HCT116 (cell line): ENCODE measurements around the gene EBLN2. TPM values are rescaled to one million over a fixed set of nuclear protein-coding genes. Genes with fewer than 3 reads are reported as not detected.

Experiments
- ATAC-seq: fragments of 200-7000 bp; cut with Tn5 transposase; 2 replicates; pipeline ENCODE4 v1.9.1; 2020; ENCODE audit warnings: mild to moderate bottlenecking, moderate library complexity
- BruUV-seq: library from RNA; stranded (reverse); fragments of 400-500 nt; replicated peaks from 2 replicates; lab custom pipeline; 2021; lab: Mats Ljungman, UMichigan
- CTCF ChIA-PET: fragments of 300-600 bp; sonication (Branson Sonifier 250); formaldehyde crosslinking; loops from one replicate; lab custom pipeline; 2021; ENCODE audit warnings: antibody characterized with exemption; lab: Charles Lee
- POLR2A ChIA-PET: fragments of 300-600, 350-600 bp; sonication (Branson Sonifier 250); formaldehyde crosslinking; loops from one replicate; lab custom pipeline; 2021; ENCODE audit warnings: antibody characterized with exemption; lab: Charles Lee
- RAD21 ChIA-PET, 2 experiments: fragments of 300-600 bp; sonication (Branson Sonifier 250); formaldehyde crosslinking; loops; one replicate each; lab custom pipeline; 2023; ENCODE audit warnings: low total read pairs in 2 of 2; ENCODE audit not compliant: uncharacterized antibody in 2 of 2, unreplicated experiment in 2 of 2, low non-redundant PET in 1 of 2; lab: Charles Lee
- DNase-seq: peaks from one replicate; pipeline ENCODE4 v3.0.0-alpha.2; 2010; ENCODE audit warnings: low read depth, low spot score
- H2AFZ ChIP-seq: fragments of 200-600 bp; shearing (Covaris generic), sonication (generic); 2 replicates; pipeline ENCODE4 v1.6.1; 2017; ENCODE audit warnings: low read depth, mixed run types, mixed read lengths, antibody characterized with exemption, low read length; ENCODE audit not compliant: poor library complexity, severe bottlenecking
- H3K27ac ChIP-seq: 2 replicates; pipeline ENCODE4 v1.5.1; 2012; ENCODE audit warnings: low read depth, low read length
- H3K27me3 ChIP-seq: fragments of 200-600 bp; sonication (generic); 2 replicates; pipeline ENCODE4 v1.6.1; 2016; ENCODE audit warnings: mixed run types, low read length, mixed read lengths; ENCODE audit not compliant: insufficient read depth
- H3K36me3 ChIP-seq, 2 experiments: fragments of 200-500 bp in 1 of 2; fragments of 200-600 bp in 1 of 2; sonication (Bioruptor generic) in 1 of 2; sonication (generic) in 1 of 2; 2 replicates each; pipeline versions ENCODE4 v1.5.1 to v1.6.1; 2014 to 2016; ENCODE audit warnings: low read length in 2 of 2, inconsistent platforms in 1 of 2, mixed read lengths in 1 of 2, mixed run types in 1 of 2; ENCODE audit not compliant: insufficient read depth in 2 of 2, control insufficient read depth in 1 of 2
- H3K4me1 ChIP-seq, 2 experiments: fragments of 200-600 bp in 1 of 2; sonication (generic) in 1 of 2; 2 replicates each; pipeline versions ENCODE4 v1.5.1 to v1.6.1; 2012 to 2017; ENCODE audit warnings: low read length in 2 of 2, inconsistent platforms in 1 of 2, mild to moderate bottlenecking in 1 of 2, mixed read lengths in 1 of 2, mixed run types in 1 of 2, moderate library complexity in 1 of 2; ENCODE audit not compliant: insufficient read depth in 2 of 2, control insufficient read depth in 1 of 2
- H3K4me2 ChIP-seq: fragments of 200-600 bp; sonication (generic); 2 replicates; pipeline ENCODE4 v1.6.1; 2017; ENCODE audit warnings: mixed run types, low read length, mixed read lengths
- H3K4me3 ChIP-seq, 2 experiments: fragments of 200-600 bp in 1 of 2; sonication (generic) in 1 of 2; replicated peaks in 1 of 2; 2 replicates each; pipeline ENCODE4 v1.5.1; 2011 to 2016; ENCODE audit warnings: low read length in 2 of 2, control low read depth in 1 of 2, low read depth in 1 of 2, mild to moderate bottlenecking in 1 of 2, mixed read lengths in 1 of 2, mixed run types in 1 of 2
- H3K79me2 ChIP-seq: fragments of 200-600 bp; sonication (generic); 2 replicates; pipeline ENCODE4 v1.6.1; 2017; ENCODE audit warnings: mild to moderate bottlenecking, mixed run types, low read length, moderate library complexity, mixed read lengths; ENCODE audit not compliant: insufficient read depth
- H3K9ac ChIP-seq: fragments of 200-600 bp; sonication (generic); 2 replicates; pipeline ENCODE4 v1.6.1; 2016; ENCODE audit warnings: low read length, mixed read lengths
- H3K9me2 ChIP-seq: fragments of 200-600 bp; sonication (generic), shearing (Covaris generic); 2 replicates; pipeline ENCODE4 v1.6.1; 2017; ENCODE audit warnings: mixed run types, mild to moderate bottlenecking, moderate library complexity; ENCODE audit not compliant: insufficient read depth
- H3K9me3 ChIP-seq, 2 experiments: fragments of 200-500 bp in 1 of 2; fragments of 200-600 bp in 1 of 2; sonication (Bioruptor generic) in 1 of 2; sonication (generic) in 1 of 2; 2 replicates each; pipeline ENCODE4 v1.6.1; 2014 to 2017; ENCODE audit warnings: low read length in 2 of 2, mixed read lengths in 2 of 2, inconsistent platforms in 1 of 2, low read depth in 1 of 2, mild to moderate bottlenecking in 1 of 2, mixed run types in 1 of 2, moderate library complexity in 1 of 2; ENCODE audit not compliant: control insufficient read depth in 1 of 2, insufficient read depth in 1 of 2
- H4K20me1 ChIP-seq: fragments of 200-600 bp; sonication (generic), shearing (Covaris generic); 2 replicates; pipeline ENCODE4 v1.6.1; 2017; ENCODE audit warnings: mixed run types, mild to moderate bottlenecking, moderate library complexity; ENCODE audit not compliant: insufficient read depth
- CBX3 ChIP-seq: IDR thresholded peaks from 2 replicates; pipeline ENCODE4 v1.6.1; 2012; ENCODE audit warnings: low read depth
- EGR1 ChIP-seq: IDR thresholded peaks from 2 replicates; pipeline ENCODE4 v1.6.1; 2012; ENCODE audit warnings: low read depth
- FOSL1 ChIP-seq: IDR thresholded peaks from 2 replicates; pipeline ENCODE4 v1.6.1; 2012; ENCODE audit warnings: low read depth
- POLR2A ChIP-seq: IDR thresholded peaks from 2 replicates; pipeline ENCODE4 v1.7.0; 2011; ENCODE audit warnings: borderline replicate concordance; ENCODE audit not compliant: insufficient read depth, insufficient read length; ENCODE audit errors: extremely low read depth
- SP1 ChIP-seq: IDR thresholded peaks from 2 replicates; pipeline ENCODE4 v1.6.1; 2012; ENCODE audit warnings: low read depth
- SRF ChIP-seq: IDR thresholded peaks from 2 replicates; pipeline ENCODE4 v1.6.1; 2012; ENCODE audit warnings: low read depth
- TCF7L2 ChIP-seq: IDR thresholded peaks from 2 replicates; pipeline ENCODE4 v1.7.0; 2011; ENCODE audit warnings: borderline replicate concordance, inconsistent platforms; ENCODE audit not compliant: insufficient read depth, insufficient read length; ENCODE audit errors: extremely low read depth
- YY1 ChIP-seq: IDR thresholded peaks from 2 replicates; pipeline ENCODE4 v1.6.1; 2011; ENCODE audit warnings: low read length, low read depth, moderate library complexity, mild to moderate bottlenecking; ENCODE audit not compliant: insufficient replicate concordance; ENCODE audit errors: extremely low read depth
- intact Hi-C: fragments of 100-400 bp; cut with micrococcal nuclease; formaldehyde crosslinking; loops from 2 replicates; pipeline ENCODE4 v1.10.0; 2022
- total RNA-seq: library from RNA; stranded (reverse); gene quantifications from one replicate; pipeline ENCODE4 v1.2.1, GENCODE V29; 2021; ENCODE audit not compliant: unreplicated experiment
- TF ChIP-seq, protein P1 (sequence below): IDR thresholded peaks from 2 replicates; pipeline ENCODE4 v1.6.1; 2011; ENCODE audit warnings: mild to moderate bottlenecking, low read length, moderate library complexity; ENCODE audit not compliant: insufficient replicate concordance; ENCODE audit errors: extremely low read depth
- TF ChIP-seq, protein P2 (sequence below): IDR thresholded peaks from 2 replicates; pipeline ENCODE4 v1.6.1; 2012; ENCODE audit warnings: low read depth
- TF ChIP-seq, protein P3 (sequence below), 3 experiments: fragments of 200-600 bp in 1 of 3; sonication (generic) in 1 of 3; IDR thresholded peaks in 2 of 3; conservative IDR thresholded peaks in 1 of 3; 2 replicates each; pipeline ENCODE4 v1.5.1; 2012 to 2017; ENCODE audit warnings: low read depth in 2 of 3, low read length in 2 of 3, antibody characterized with exemption in 1 of 3, borderline replicate concordance in 1 of 3, control low read depth in 1 of 3, mild to moderate bottlenecking in 1 of 3, mixed read lengths in 1 of 3, mixed run types in 1 of 3, moderate library complexity in 1 of 3; ENCODE audit not compliant: insufficient read depth in 1 of 3

Gene EBLN2
- total RNA-seq, 1 experiment from 2014 or later, result 5.1 TPM

DNA sequence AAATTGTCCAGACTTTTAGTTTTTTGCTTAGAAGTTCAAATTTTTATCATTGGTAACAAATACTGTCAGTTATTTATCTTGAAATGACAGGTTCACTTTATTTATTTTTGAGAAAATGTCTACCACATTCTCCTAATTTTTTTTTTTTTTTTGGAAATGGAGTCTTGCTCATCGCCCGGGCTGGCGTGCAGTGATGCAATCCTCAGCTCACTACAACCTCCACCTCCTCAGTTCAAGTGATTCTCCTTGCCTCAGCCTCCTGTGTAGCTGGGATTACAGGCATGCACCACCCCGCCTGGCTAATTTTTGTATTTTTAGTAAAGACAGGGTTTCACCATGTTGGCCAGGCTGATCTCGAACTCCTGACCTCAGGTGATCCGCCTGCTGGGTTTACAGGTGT lies 16.1 kb upstream of the EBLN2 start:
- Histone ChIP-seq H3K4me3 (no peak overlapping the region), H3K27me3 (no peaks in the 10 kb centered on the region), H3K4me1 (no peaks in the 10 kb centered on the region; a peak in 1 of 4 replicates), H3K79me2 (peaks cover 100% of the 10 kb centered on the region), H3K9ac (no peak overlapping the region), H4K20me1 (peaks cover 51% of the 10 kb centered on the region), H2AFZ (no peak overlapping the region), H3K36me3 (no peaks in the 10 kb centered on the region), H3K9me3 (no peaks in the 10 kb centered on the region), H3K4me2 (no peak overlapping the region), H3K27ac (no peak overlapping the region), H3K9me2 (no peaks in the 10 kb centered on the region)
- RAD21 ChIA-PET, result no interaction called here
- CTCF ChIA-PET, result interaction anchor here (1.3 kb wide), 1 partner anchor 11 kb away, joined by 5 read pairs; no protein-coding TSS in a partner anchor
- DNase-seq, result no peak
- BruUV-seq, result no TSS peak
- TF ChIP-seq YY1 (no peak), FOSL1 (no peak), SRF (no peak)
- TF ChIP-seq, protein P1, sequence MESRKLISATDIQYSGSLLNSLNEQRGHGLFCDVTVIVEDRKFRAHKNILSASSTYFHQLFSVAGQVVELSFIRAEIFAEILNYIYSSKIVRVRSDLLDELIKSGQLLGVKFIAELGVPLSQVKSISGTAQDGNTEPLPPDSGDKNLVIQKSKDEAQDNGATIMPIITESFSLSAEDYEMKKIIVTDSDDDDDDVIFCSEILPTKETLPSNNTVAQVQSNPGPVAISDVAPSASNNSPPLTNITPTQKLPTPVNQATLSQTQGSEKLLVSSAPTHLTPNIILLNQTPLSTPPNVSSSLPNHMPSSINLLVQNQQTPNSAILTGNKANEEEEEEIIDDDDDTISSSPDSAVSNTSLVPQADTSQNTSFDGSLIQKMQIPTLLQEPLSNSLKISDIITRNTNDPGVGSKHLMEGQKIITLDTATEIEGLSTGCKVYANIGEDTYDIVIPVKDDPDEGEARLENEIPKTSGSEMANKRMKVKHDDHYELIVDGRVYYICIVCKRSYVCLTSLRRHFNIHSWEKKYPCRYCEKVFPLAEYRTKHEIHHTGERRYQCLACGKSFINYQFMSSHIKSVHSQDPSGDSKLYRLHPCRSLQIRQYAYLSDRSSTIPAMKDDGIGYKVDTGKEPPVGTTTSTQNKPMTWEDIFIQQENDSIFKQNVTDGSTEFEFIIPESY, result no peak
- ATAC-seq, result no peak
- POLR2A ChIA-PET, result no interaction called here
- intact Hi-C loops, result no loop called here

DNA sequence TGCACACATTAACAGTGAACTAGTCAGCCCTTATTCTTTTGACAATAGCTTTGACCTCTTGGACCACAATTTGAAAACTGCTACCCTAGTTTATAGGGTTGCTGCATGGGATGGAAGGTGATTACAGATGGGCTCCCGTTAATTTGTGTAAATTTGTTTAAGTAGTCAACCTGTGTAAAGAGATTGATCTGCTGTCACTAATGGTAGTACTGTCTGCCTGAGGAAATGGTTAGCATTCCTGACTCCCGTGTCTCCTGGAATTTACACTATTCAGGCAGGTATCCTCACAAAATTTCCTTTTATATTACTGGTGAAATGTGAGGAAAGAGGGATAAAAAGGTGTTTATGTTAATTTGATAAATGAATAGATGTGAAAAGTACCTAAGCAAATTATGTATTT lies 15.3 kb upstream of the EBLN2 start:
- Histone ChIP-seq H3K9ac (no peak overlapping the region), H3K4me1 (no peaks in the 10 kb centered on the region; a peak in 1 of 4 replicates), H3K79me2 (peaks cover 100% of the 10 kb centered on the region), H3K27ac (no peak overlapping the region), H3K9me3 (no peaks in the 10 kb centered on the region), H3K4me2 (no peak overlapping the region), H3K4me3 (no peak overlapping the region), H2AFZ (no peak overlapping the region), H3K36me3 (no peaks in the 10 kb centered on the region), H4K20me1 (peaks cover 51% of the 10 kb centered on the region), H3K27me3 (no peaks in the 10 kb centered on the region), H3K9me2 (no peaks in the 10 kb centered on the region)
- ChIA-PET POLR2A (no interaction called here), RAD21 (no interaction called here), CTCF (interaction anchor here (0.8 to 1.3 kb wide), 2 partner anchors 10 kb away, joined by 4 to 5 read pairs; no protein-coding TSS in a partner anchor)
- ATAC-seq (no peak), DNase-seq (no peak)
- BruUV-seq, result no TSS peak
- intact Hi-C loops, result no loop called here
- TF ChIP-seq TCF7L2 (no peak), SRF (no peak), POLR2A (no peak), EGR1 (no peak), CBX3 (no peak), SP1 (no peak)
- TF ChIP-seq, protein P2, sequence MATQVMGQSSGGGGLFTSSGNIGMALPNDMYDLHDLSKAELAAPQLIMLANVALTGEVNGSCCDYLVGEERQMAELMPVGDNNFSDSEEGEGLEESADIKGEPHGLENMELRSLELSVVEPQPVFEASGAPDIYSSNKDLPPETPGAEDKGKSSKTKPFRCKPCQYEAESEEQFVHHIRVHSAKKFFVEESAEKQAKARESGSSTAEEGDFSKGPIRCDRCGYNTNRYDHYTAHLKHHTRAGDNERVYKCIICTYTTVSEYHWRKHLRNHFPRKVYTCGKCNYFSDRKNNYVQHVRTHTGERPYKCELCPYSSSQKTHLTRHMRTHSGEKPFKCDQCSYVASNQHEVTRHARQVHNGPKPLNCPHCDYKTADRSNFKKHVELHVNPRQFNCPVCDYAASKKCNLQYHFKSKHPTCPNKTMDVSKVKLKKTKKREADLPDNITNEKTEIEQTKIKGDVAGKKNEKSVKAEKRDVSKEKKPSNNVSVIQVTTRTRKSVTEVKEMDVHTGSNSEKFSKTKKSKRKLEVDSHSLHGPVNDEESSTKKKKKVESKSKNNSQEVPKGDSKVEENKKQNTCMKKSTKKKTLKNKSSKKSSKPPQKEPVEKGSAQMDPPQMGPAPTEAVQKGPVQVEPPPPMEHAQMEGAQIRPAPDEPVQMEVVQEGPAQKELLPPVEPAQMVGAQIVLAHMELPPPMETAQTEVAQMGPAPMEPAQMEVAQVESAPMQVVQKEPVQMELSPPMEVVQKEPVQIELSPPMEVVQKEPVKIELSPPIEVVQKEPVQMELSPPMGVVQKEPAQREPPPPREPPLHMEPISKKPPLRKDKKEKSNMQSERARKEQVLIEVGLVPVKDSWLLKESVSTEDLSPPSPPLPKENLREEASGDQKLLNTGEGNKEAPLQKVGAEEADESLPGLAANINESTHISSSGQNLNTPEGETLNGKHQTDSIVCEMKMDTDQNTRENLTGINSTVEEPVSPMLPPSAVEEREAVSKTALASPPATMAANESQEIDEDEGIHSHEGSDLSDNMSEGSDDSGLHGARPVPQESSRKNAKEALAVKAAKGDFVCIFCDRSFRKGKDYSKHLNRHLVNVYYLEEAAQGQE, result no peak
- TF ChIP-seq, protein P3, sequence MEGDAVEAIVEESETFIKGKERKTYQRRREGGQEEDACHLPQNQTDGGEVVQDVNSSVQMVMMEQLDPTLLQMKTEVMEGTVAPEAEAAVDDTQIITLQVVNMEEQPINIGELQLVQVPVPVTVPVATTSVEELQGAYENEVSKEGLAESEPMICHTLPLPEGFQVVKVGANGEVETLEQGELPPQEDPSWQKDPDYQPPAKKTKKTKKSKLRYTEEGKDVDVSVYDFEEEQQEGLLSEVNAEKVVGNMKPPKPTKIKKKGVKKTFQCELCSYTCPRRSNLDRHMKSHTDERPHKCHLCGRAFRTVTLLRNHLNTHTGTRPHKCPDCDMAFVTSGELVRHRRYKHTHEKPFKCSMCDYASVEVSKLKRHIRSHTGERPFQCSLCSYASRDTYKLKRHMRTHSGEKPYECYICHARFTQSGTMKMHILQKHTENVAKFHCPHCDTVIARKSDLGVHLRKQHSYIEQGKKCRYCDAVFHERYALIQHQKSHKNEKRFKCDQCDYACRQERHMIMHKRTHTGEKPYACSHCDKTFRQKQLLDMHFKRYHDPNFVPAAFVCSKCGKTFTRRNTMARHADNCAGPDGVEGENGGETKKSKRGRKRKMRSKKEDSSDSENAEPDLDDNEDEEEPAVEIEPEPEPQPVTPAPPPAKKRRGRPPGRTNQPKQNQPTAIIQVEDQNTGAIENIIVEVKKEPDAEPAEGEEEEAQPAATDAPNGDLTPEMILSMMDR (IDR thresholded peaks at IDR 0.05 in 2 of 3, conservative IDR thresholded peaks at IDR 0.05 in 1 of 3; ENCODE audit: borderline replicate concordance in 1 of 3, insufficient read depth in 1 of 3, low read depth in 2 of 3, low read length in 2 of 3), result no peak
